HepG2 (cell line): Measurements from ENCODE around the gene HMBS. TPM values are rescaled to one million over a fixed set of nuclear protein-coding genes. Genes with fewer than 3 reads are reported as not detected.

Source experiments
- ASH2L ChIP-seq: fragments of 300-600, 200-600 bp; sonication (generic); IDR thresholded peaks from 2 replicates; pipeline ENCODE4 v1.7.0; 2017; ENCODE audit warnings: low read depth, mild to moderate bottlenecking, moderate library complexity, mixed read lengths, low read length; ENCODE audit not compliant: insufficient read length
- BCL3 ChIP-seq: sonication (generic); formaldehyde crosslinking; IDR thresholded peaks from 2 replicates; pipeline ENCODE4 v1.5.1; 2020; ENCODE audit warnings: mild to moderate bottlenecking, missing genetic modification reagents, moderate library complexity
- BRF2 ChIP-seq: sonication (generic); formaldehyde crosslinking; IDR thresholded peaks from 2 replicates; pipeline ENCODE4 v1.8.1; 2022; ENCODE audit warnings: mild to moderate bottlenecking, missing genetic modification reagents
- CREBL2 ChIP-seq: sonication (generic); formaldehyde crosslinking; IDR thresholded peaks from 2 replicates; pipeline ENCODE4 v1.8.1; 2023; ENCODE audit warnings: missing genetic modification reagents, mild to moderate bottlenecking, borderline replicate concordance
- CTCF ChIP-seq: sonication (generic); formaldehyde crosslinking; IDR thresholded peaks from 2 replicates; pipeline ENCODE4 v1.5.0; 2020; ENCODE audit warnings: mild to moderate bottlenecking, missing genetic modification reagents, moderate library complexity
- EP300 ChIP-seq, 3 experiments: sonication (generic) in 1 of 3; formaldehyde crosslinking in 1 of 3; IDR thresholded peaks; 2 replicates each; pipeline versions ENCODE4 v1.5.1 to v1.6.1; 2011 to 2020; ENCODE audit warnings: low read depth in 2 of 3, low read length in 2 of 3, borderline replicate concordance in 1 of 3, improper control_type of control experiment in 1 of 3, mild to moderate bottlenecking in 1 of 3, missing genetic modification reagents in 1 of 3, moderate library complexity in 1 of 3
- HBP1 ChIP-seq: IDR thresholded peaks from 2 replicates; pipeline ENCODE4 v1.6.1; 2016; ENCODE audit warnings: low read depth, control low read depth
- KLF13 ChIP-seq: sonication (generic); formaldehyde crosslinking; IDR thresholded peaks from 2 replicates; pipeline ENCODE4 v1.4.0; 2020; ENCODE audit warnings: mild to moderate bottlenecking, missing genetic modification reagents
- NR2F6 ChIP-seq, 2 experiments: IDR thresholded peaks; 2 replicates each; pipeline ENCODE4 v1.6.1; 2016; ENCODE audit warnings: antibody characterized with exemption in 1 of 2, mild to moderate bottlenecking in 1 of 2
- SIN3B ChIP-seq: fragments of 150-350 bp; IDR thresholded peaks from 2 replicates; pipeline ENCODE4 v1.6.1; 2014; ENCODE audit warnings: low read length
- SMAD3 ChIP-seq: sonication (generic); formaldehyde crosslinking; IDR thresholded peaks from 2 replicates; pipeline ENCODE4 v1.4.0; 2020; ENCODE audit warnings: missing genetic modification reagents
- SOX5 ChIP-seq: IDR thresholded peaks from 2 replicates; pipeline ENCODE4 v1.6.1; 2016; ENCODE audit warnings: borderline replicate concordance
- STAG1 ChIP-seq: sonication (generic); formaldehyde crosslinking; IDR thresholded peaks from 2 replicates; pipeline ENCODE4 v1.4.0; 2020; ENCODE audit warnings: missing genetic modification reagents
- TFAP4 ChIP-seq: sonication (generic); IDR thresholded peaks from 2 replicates; pipeline ENCODE4 v1.6.1; 2016; ENCODE audit warnings: low read depth, borderline replicate concordance
- UBTF ChIP-seq: sonication (generic); formaldehyde crosslinking; IDR thresholded peaks from 2 replicates; pipeline ENCODE4 v1.4.0; 2020; ENCODE audit warnings: mild to moderate bottlenecking, missing genetic modification reagents
- ZFY ChIP-seq: sonication (generic); formaldehyde crosslinking; IDR thresholded peaks from 2 replicates; pipeline ENCODE4 v1.4.0; 2020; ENCODE audit warnings: missing genetic modification reagents
- ZNF317 ChIP-seq: sonication (generic); formaldehyde crosslinking; IDR thresholded peaks from 2 replicates; pipeline ENCODE4 v1.5.0; 2020; ENCODE audit warnings: mild to moderate bottlenecking, missing genetic modification reagents
- ZNF556 ChIP-seq: sonication (generic); formaldehyde crosslinking; IDR thresholded peaks from 2 replicates; pipeline ENCODE4 v1.4.0; 2020; ENCODE audit warnings: mild to moderate bottlenecking, missing genetic modification reagents, borderline replicate concordance
- ZNF576 ChIP-seq: sonication (generic); formaldehyde crosslinking; IDR thresholded peaks from 2 replicates; pipeline ENCODE4 v1.4.0; 2020; ENCODE audit warnings: mild to moderate bottlenecking, missing genetic modification reagents
- ZNF615 ChIP-seq: sonication (generic); formaldehyde crosslinking; IDR thresholded peaks from 2 replicates; pipeline ENCODE4 v1.5.0; 2020; ENCODE audit warnings: mild to moderate bottlenecking, missing genetic modification reagents, borderline replicate concordance
- ZSCAN29 ChIP-seq: sonication (generic); formaldehyde crosslinking; conservative IDR thresholded peaks from 2 replicates; pipeline ENCODE4 v1.4.0; 2020; ENCODE audit warnings: mild to moderate bottlenecking, missing genetic modification reagents
- polyA plus RNA-seq, 8 experiments: library from polyadenylated mRNA; depleted of rRNA in 3 of 8; stranded (reverse) in 7 of 8; unstranded in 1 of 8; fragments of >200 nt; fragmentation: Illumina TruSeq in 4 of 8; extraction: Trizol in 4 of 8; gene quantifications; 2 replicates each; pipeline versions ENCODE4 v1.2.1 to v1.2.3, GENCODE V29; 2011 to 2016; ENCODE audit warnings: low read depth in 4 of 8, missing spikeins in 1 of 8, mixed read lengths in 1 of 8; ENCODE audit not compliant: insufficient read depth in 1 of 8
- total RNA-seq, 5 experiments: library from RNA; depleted of rRNA; stranded (reverse); fragments of >200 nt; fragmentation: Illumina TruSeq; extraction: Trizol; gene quantifications; 2 replicates each; pipeline ENCODE4 v1.2.3, GENCODE V29; 2016; ENCODE audit warnings: low read depth in 1 of 5

The HMBS gene
- total and polyA plus RNA-seq, 2 of the 13 experiments (the other 11 are each of a cell fraction or from before 2014, with no cell fraction given), result 9.4 to 46.9 TPM

GRCh38 chr11:119094816-119095065 is 10.1 kb downstream of the HMBS start (continued):
- no peak for TF ChIP-seq BCL3 (CRISPR knock-in tag)
- TF ChIP-seq SOX5, result no peak
- TF ChIP-seq ZNF556, result no peak
- TF ChIP-seq ZFY (CRISPR knock-in tag), result peak; percentile 91
- TF ChIP-seq ASH2L, result no peak
- no peak for TF ChIP-seq BRF2 (CRISPR knock-in tag)
- no peak for TF ChIP-seq SIN3B
- no peak for TF ChIP-seq EP300 (IDR thresholded peaks at IDR 0.05; ENCODE audit: low read depth in 2 of 2, low read length in 2 of 2)
- no peak for TF ChIP-seq EP300 (CRISPR knock-in tag; IDR thresholded peaks at IDR 0.05; ENCODE audit: borderline replicate concordance)
- 0 out of 2 replicates have a peak, but pooled peaks have one; percentile 2 for TF ChIP-seq SMAD3 (CRISPR knock-in tag)
- no peak for TF ChIP-seq ZNF576
- no peak for TF ChIP-seq ZNF317 (CRISPR knock-in tag)
- no peak for TF ChIP-seq NR2F6 (IDR thresholded peaks at IDR 0.05)
- TF ChIP-seq NR2F6 (CRISPR knock-in tag; IDR thresholded peaks at IDR 0.05), result 0 out of 2 replicates have a peak, but pooled peaks have one; percentile 8
- peak; percentile 94; the same call in 1 of the 2 replicates for TF ChIP-seq UBTF (CRISPR knock-in tag)
- TF ChIP-seq TFAP4, result no peak
- TF ChIP-seq HBP1 (CRISPR knock-in tag), result 0 out of 2 replicates have a peak, but pooled peaks have one; percentile 64
- no peak for TF ChIP-seq CREBL2 (CRISPR knock-in tag)
- no peak for TF ChIP-seq ZSCAN29 (CRISPR knock-in tag)
- TF ChIP-seq STAG1, result peak; percentile 55
- no peak for TF ChIP-seq ZNF615 (CRISPR knock-in tag)
- TF ChIP-seq CTCF (CRISPR knock-in tag), result peak; percentile 85
- no peak for TF ChIP-seq KLF13 (CRISPR knock-in tag)
